ENCODE data around the gene RGS11. TPM values are rescaled to one million over a fixed set of nuclear protein-coding genes. Genes with fewer than 3 reads are reported as not detected.

The RGS11 gene
- total RNA-seq, 2 experiments from 2014 or later, result not detected

- no peaks in the 10 kb centered on the region for H3K79me2 ChIP-seq (ENCODE audit: insufficient read depth, low read depth, low read length)
- intact Hi-C loops (cut with micrococcal nuclease; ENCODE audit: unreplicated experiment), result no loop called here
- BruUV-seq (replicated peaks), result no TSS peak
- H3K9me3 ChIP-seq (ENCODE audit: low read length), result no peaks in the 10 kb centered on the region
- no peak overlapping the region for H3K27ac ChIP-seq (ENCODE audit: low read depth, low read length, poor library complexity, severe bottlenecking)
- H3K4me1 ChIP-seq (ENCODE audit: insufficient read depth, low read length, poor library complexity, severe bottlenecking), result no peaks in the 10 kb centered on the region
- no peak overlapping the region for H3K4me3 ChIP-seq (ENCODE audit: low read depth, low read length, poor library complexity, severe bottlenecking)
- H3K36me3 ChIP-seq (ENCODE audit: insufficient read depth, low read length), result no peaks in the 10 kb centered on the region
- no peaks in the 10 kb centered on the region for H4K20me1 ChIP-seq (ENCODE audit: insufficient read depth, low read length)
- ChIA-PET POLR2A (no interaction called here), CTCF (ENCODE audit: unreplicated experiment) (no interaction called here)
- no peaks in the 10 kb centered on the region for H3K9me2 ChIP-seq (ENCODE audit: insufficient read depth, low read length)
- no peak for DNase-seq (ENCODE audit: low spot score)
- no peak overlapping the region for H3K4me2 ChIP-seq (ENCODE audit: low read length)
- TF ChIP-seq CTCF (conservative IDR thresholded peaks at IDR 0.05; ENCODE audit: low read length) (no peak), EZH2phosphoT487 (IDR thresholded peaks at IDR 0.05; ENCODE audit: borderline replicate concordance, low read depth, low read length) (no peak)
- no peak overlapping the region for H2AFZ ChIP-seq (ENCODE audit: low read length)
These were observed 11.2 kb downstream of the RGS11 start for GRCh38 chr16:264440-264951.

GRCh38 chr16:263944-264343 is 11.8 kb downstream of the RGS11 start:
- no TSS peak for BruUV-seq (replicated peaks)
- ChIA-PET CTCF (ENCODE audit: unreplicated experiment) (interaction anchor here (0.5 kb wide), 1 partner anchor 29 kb away, joined by 3 read pairs; no protein-coding TSS in a partner anchor), POLR2A (no interaction called here)
- Histone ChIP-seq H3K9me2 (ENCODE audit: insufficient read depth, low read length) (no peaks in the 10 kb centered on the region), H3K4me1 (ENCODE audit: insufficient read depth, low read length, poor library complexity, severe bottlenecking) (no peaks in the 10 kb centered on the region), H3K27ac (ENCODE audit: low read depth, low read length, poor library complexity, severe bottlenecking) (no peak overlapping the region), H3K4me2 (ENCODE audit: low read length) (no peak overlapping the region), H4K20me1 (ENCODE audit: insufficient read depth, low read length) (no peaks in the 10 kb centered on the region), H2AFZ (ENCODE audit: low read length) (no peak overlapping the region), H3K4me3 (ENCODE audit: low read depth, low read length, poor library complexity, severe bottlenecking) (no peak overlapping the region), H3K36me3 (ENCODE audit: insufficient read depth, low read length) (no peaks in the 10 kb centered on the region), H3K9me3 (ENCODE audit: low read length) (no peaks in the 10 kb centered on the region), H3K79me2 (ENCODE audit: insufficient read depth, low read depth, low read length) (no peaks in the 10 kb centered on the region)
- TF ChIP-seq CTCF (conservative IDR thresholded peaks at IDR 0.05; ENCODE audit: low read length) (no peak), EZH2phosphoT487 (IDR thresholded peaks at IDR 0.05; ENCODE audit: borderline replicate concordance, low read depth, low read length) (no peak)
- intact Hi-C loops (cut with micrococcal nuclease; ENCODE audit: unreplicated experiment), result no loop called here
- no peak for DNase-seq (ENCODE audit: low spot score)

- no peak overlapping the region for H3K4me2 ChIP-seq (ENCODE audit: low read length)
- H3K4me3 ChIP-seq (ENCODE audit: low read depth, low read length, poor library complexity, severe bottlenecking), result no peak overlapping the region
- H3K27ac ChIP-seq (ENCODE audit: low read depth, low read length, poor library complexity, severe bottlenecking), result no peak overlapping the region
- H3K9me2 ChIP-seq (ENCODE audit: insufficient read depth, low read length), result no peaks in the 10 kb centered on the region
- no peaks in the 10 kb centered on the region for H3K36me3 ChIP-seq (ENCODE audit: insufficient read depth, low read length)
- H3K79me2 ChIP-seq (ENCODE audit: insufficient read depth, low read depth, low read length), result no peaks in the 10 kb centered on the region
- intact Hi-C loops (cut with micrococcal nuclease; ENCODE audit: unreplicated experiment), result no loop called here
- H3K4me1 ChIP-seq (ENCODE audit: insufficient read depth, low read length, poor library complexity, severe bottlenecking), result no peaks in the 10 kb centered on the region
- no peak for TF ChIP-seq CTCF (conservative IDR thresholded peaks at IDR 0.05; ENCODE audit: low read length)
- no peak for TF ChIP-seq EZH2phosphoT487 (IDR thresholded peaks at IDR 0.05; ENCODE audit: borderline replicate concordance, low read depth, low read length)
- H2AFZ ChIP-seq (ENCODE audit: low read length), result no peak overlapping the region
- CTCF ChIA-PET (ENCODE audit: unreplicated experiment), result no interaction called here
- POLR2A ChIA-PET, result no interaction called here
- H3K9me3 ChIP-seq (ENCODE audit: low read length), result no peaks in the 10 kb centered on the region
- no TSS peak for BruUV-seq (replicated peaks)
- no peaks in the 10 kb centered on the region for H4K20me1 ChIP-seq (ENCODE audit: insufficient read depth, low read length)
- DNase-seq (ENCODE audit: low spot score), result no peak
These were observed 12.5 kb downstream of the RGS11 start for GRCh38 chr16:263182-263774.
